ENCODE data around the gene GNA12. TPM values are rescaled to one million over a fixed set of nuclear protein-coding genes. Genes with fewer than 3 reads are reported as not detected.

The GNA12 gene
- total and polyA plus RNA-seq, 2 of the 4 experiments (the other 2 are of a cell fraction) = 14.3 to 93.9 TPM

GRCh38 chr7:2785071-2785500, 59.0 kb downstream of the GNA12 start:
- no peak overlapping the region for H3K9ac ChIP-seq (ENCODE audit: low read depth, low read length)
- BruUV-seq (replicated peaks) = no TSS peak
- dilution Hi-C loops (cut with HindIII; ENCODE audit: low sequenced_read_pairs, unreplicated experiment) = no loop called here

More at GRCh38 chr7:2785071-2785500, 59.0 kb downstream of the GNA12 start:
- Histone ChIP-seq H3K4me2 (ENCODE audit: low read depth, low read length) (no peak overlapping the region), H3K27ac (ENCODE audit: insufficient read depth, low read length) (no peak overlapping the region), H3K4me1 (ENCODE audit: control insufficient read depth, insufficient read depth, low read length) (peaks cover 6% of the 10 kb centered on the region; the same call in 1 of the 2 replicates), H2BK20ac (ENCODE audit: low read depth, low read length) (no peak overlapping the region), H2BK120ac (ENCODE audit: low read depth, low read length) (no peak overlapping the region), H2AFZ (replicated peaks; ENCODE audit: low read length, poor library complexity) (no peak overlapping the region), H3K27me3 (ENCODE audit: control insufficient read depth, insufficient read depth, low read length) (no peaks in the 10 kb centered on the region), H3K14ac (replicated peaks; ENCODE audit: low read depth, low read length) (no peak overlapping the region), H2BK15ac (ENCODE audit: low read depth, low read length) (no peak overlapping the region), H3K4ac (ENCODE audit: low read depth, low read length) (no peak overlapping the region), H3K4me3 (ENCODE audit: insufficient read depth, low read depth, low read length) (no peak overlapping the region), H2BK5ac (ENCODE audit: low read depth, low read length, poor library complexity, severe bottlenecking) (no peak overlapping the region), H3K18ac (ENCODE audit: low read depth, low read length) (no peak overlapping the region), H3K9me1 (ENCODE audit: insufficient read depth, low read length) (peaks cover 12% of the 10 kb centered on the region; the same call in 1 of the 2 replicates), H2AK5ac (ENCODE audit: low read depth, low read length) (no peak overlapping the region), H3K23ac (ENCODE audit: low read depth, low read length) (no peak overlapping the region), H3K79me1 (ENCODE audit: low read depth in 1 of 2, low read length in 2 of 2) (peaks cover 33 to 74% of the 10 kb centered on the region in 2 experiments), H2AK9ac (replicated peaks; ENCODE audit: low read depth, low read length, poor library complexity) (no peak overlapping the region), H4K5ac (ENCODE audit: low read depth, low read length) (no peak overlapping the region), H3K36me3 (ENCODE audit: control insufficient read depth, insufficient read depth, low read length) (peaks cover 31% of the 10 kb centered on the region), H3K9me3 (ENCODE audit: control insufficient read depth, insufficient read depth, low read length) (no peaks in the 10 kb centered on the region), H4K8ac (ENCODE audit: low read depth in 2 of 2, low read length in 2 of 2) (no peak overlapping the region), H4K20me1 (ENCODE audit: insufficient read depth, low read length) (peaks cover 16% of the 10 kb centered on the region), H4K91ac (ENCODE audit: insufficient read depth, low read depth, low read length) (no peak overlapping the region), H3K56ac (ENCODE audit: extremely low read depth, insufficient read depth, low read length) (no peak overlapping the region)
- WGBS, 2 experiments (ENCODE audit: extremely low coverage in 2 of 2, insufficient read length in 1 of 2) = 50% methylated on average over 1 of the region's 6 CpGs; no CpG with 5 or more reads in 1 of the 2 experiments
- intact Hi-C loops (cut with micrococcal nuclease) (no loop called here), in situ Hi-C loops (cut with MboI; ENCODE audit: low sequenced_read_pairs) (no loop called here)
- CTCF ChIA-PET = interaction anchor here (0.9 kb wide), 1 partner anchor 14 kb away, joined by 3 read pairs; no protein-coding TSS in a partner anchor
- TF ChIP-seq NFE2L2 (IDR thresholded peaks at IDR 0.05; ENCODE audit: low read depth, low read length) (no peak), MAZ (IDR thresholded peaks at IDR 0.05; ENCODE audit: borderline replicate concordance, low read depth, low read length) (no peak)
- peak; percentile 63 for DNase-seq
- peak; percentile 44; the same call in 1 of the 2 replicates for ATAC-seq (ENCODE audit: low read depth)
- POLR2A ChIA-PET (ENCODE audit: unreplicated experiment) = no interaction called here

Measured in IMR-90 (cell line).